T-helper 1 cell treated with Interleukin-12 subunit alpha and Interleukin-12 subunit beta and Interleukin-4 antibody, amounts not matched to agents 30 ng/mL and 1 ng/mL, for 36 hours (primary cell): ENCODE measurements around the gene DPP4. TPM values are rescaled to one million over a fixed set of nuclear protein-coding genes. Genes with fewer than 3 reads are reported as not detected.
"Not testable (repeated sequence)": the region's sequence is repeated elsewhere in the genome, so short reads cannot be mapped to it uniquely, and the experiment has no call there.

Source experiments
- intact Hi-C: fragments of 100-400 bp; cut with micrococcal nuclease; formaldehyde crosslinking; loops from one replicate; pipeline ENCODE4 v1.15.1; 2024
- total RNA-seq: library from RNA; stranded (reverse); gene quantifications from 2 replicates; pipeline ENCODE4 v1.2.3, GENCODE V29; 2022

The DPP4 gene
- total RNA-seq, 1 donor from 2014 or later = 273 TPM

DNA sequence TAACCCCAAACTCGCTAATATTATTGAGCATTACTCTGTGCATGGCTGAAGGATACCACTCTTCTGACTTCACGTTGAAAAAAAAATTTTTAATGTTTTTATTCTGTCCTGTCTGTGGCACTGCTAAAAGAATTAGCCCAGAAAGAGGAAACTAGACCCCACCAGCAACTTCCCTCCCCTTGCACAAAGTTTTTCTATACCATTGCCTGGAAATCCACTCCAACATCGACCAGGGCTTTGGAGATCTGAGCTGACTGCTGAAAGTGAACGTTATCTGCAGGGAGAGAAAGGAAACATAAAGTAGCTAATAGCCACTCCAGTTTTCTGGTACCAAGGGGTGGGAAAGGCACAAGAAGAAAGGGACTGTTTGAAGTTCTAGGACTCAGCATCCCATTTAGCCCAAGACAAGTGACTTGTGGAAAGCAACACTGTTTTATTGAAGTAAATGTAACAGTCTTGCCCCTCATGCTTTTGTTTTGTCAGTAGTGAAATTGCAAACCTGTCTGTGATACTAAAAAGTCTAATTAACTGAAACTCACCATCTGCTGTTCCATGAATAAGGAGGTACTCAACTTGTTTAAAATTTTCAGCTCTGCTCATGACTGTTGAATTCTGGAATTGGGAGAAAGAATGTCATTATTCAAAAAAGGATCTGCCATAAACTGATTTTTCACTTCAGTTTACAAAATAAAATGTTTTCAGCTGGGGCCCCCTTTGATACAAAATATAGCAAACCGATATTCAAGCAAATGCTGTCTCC, 79.1 kb downstream of the DPP4 start:
- intact Hi-C loops = loop anchor here (1.0 to 10.0 kb wide), 3 partner anchors 9 to 1510 kb away; no protein-coding TSS in a partner anchor

- intact Hi-C loops = loop anchor here (1.0 to 10.0 kb wide), 8 partner anchors 13 to 1508 kb away; no protein-coding TSS in a partner anchor
Measured at GRCh38 chr2:161992531-161992930, 81.5 kb downstream of the DPP4 start.

DNA sequence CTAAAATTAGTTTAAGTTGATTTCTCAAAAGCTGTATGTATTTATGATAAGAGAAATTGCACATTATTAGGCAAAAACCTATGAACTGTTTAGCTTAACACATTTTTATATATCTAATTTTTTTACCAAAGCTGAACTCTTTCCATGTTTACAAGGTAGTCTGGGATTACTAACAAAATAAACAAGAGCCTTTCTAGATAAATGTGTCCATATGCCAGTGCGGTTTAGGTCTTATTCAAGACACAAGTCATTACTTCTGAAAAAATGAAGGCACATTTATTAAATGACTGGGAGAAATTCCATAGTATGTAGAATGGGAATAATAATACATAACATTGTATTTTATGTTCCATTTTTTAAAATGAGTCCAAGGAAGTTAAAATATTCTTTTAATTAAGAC, 82.0 kb downstream of the DPP4 start:
- intact Hi-C loops = loop anchor here (1.0 to 10.0 kb wide), 8 partner anchors 13 to 1507 kb away; no protein-coding TSS in a partner anchor

DNA sequence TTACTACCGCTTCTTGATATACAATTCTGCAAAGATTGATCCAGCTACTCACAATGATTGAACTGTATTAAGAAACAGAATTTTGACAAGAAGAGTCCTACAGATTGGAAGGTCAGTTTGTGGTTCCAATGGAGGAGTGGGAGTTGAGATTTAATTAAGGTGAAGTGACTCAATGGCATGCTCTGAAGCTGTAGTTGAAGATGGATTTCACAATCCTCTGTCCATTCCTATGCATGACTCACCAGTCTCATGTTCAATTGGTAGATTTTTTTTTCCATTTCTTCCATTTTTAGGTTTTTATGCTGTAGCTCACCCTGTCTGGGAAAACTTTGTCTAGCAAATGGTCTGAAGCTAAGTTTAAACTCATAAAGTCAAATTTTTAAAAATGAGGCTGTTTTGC, 83.3 kb downstream of the DPP4 start:
- intact Hi-C loops = loop anchor here (10.0 kb wide), 2 partner anchors 916 to 1506 kb away; no protein-coding TSS in a partner anchor

DNA sequence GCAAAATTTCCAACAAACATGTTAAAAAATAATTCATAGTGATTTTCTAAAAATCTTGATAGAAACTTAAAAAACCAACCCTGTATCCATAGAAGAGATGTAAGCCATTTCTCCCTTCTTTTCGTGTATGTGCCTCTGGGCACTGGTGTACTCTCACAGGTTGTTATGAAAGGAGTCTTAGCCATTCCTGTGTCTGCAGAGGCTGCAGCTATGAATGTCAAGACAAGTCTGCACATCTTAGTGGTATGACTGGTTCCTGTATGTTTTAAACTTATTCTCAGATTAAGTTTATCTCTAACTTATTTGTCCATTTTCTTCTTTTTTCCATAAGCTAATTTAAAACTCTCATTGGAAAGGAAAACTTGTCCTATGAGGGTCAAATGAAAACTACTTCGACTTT, 84.0 kb downstream of the DPP4 start:
- intact Hi-C loops = loop anchor here (10.0 kb wide), 2 partner anchors 915 to 1505 kb away; no protein-coding TSS in a partner anchor

- intact Hi-C loops = no loop called here
Measured at GRCh38 chr2:161988589-161988988, 85.4 kb downstream of the DPP4 start.

- intact Hi-C loops = no loop called here
Measured at GRCh38 chr2:161987311-161987710, 86.7 kb downstream of the DPP4 start.

DNA sequence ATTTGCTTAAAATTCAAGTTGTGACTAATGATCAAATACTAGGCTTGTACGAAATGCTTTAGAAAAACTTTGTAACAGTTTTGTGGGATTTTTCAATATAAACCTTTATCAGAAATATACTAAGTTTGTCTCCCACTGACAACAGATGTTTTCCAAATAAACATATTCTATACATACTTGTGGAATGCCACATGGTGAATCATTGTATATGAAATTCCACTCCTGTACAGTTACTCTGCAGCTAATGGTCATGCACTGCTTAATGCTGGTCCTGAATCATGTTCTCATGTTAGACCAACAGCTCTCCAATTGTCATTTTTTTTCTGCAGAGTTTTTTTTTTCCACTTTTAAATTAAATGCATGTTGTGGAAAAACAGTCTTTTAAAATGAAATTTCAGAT, 90.1 kb downstream of the DPP4 start:
- intact Hi-C loops = no loop called here

GRCh38 chr2:161983331-161983651, 90.7 kb downstream of the DPP4 start:
- intact Hi-C loops = no loop called here

DNA sequence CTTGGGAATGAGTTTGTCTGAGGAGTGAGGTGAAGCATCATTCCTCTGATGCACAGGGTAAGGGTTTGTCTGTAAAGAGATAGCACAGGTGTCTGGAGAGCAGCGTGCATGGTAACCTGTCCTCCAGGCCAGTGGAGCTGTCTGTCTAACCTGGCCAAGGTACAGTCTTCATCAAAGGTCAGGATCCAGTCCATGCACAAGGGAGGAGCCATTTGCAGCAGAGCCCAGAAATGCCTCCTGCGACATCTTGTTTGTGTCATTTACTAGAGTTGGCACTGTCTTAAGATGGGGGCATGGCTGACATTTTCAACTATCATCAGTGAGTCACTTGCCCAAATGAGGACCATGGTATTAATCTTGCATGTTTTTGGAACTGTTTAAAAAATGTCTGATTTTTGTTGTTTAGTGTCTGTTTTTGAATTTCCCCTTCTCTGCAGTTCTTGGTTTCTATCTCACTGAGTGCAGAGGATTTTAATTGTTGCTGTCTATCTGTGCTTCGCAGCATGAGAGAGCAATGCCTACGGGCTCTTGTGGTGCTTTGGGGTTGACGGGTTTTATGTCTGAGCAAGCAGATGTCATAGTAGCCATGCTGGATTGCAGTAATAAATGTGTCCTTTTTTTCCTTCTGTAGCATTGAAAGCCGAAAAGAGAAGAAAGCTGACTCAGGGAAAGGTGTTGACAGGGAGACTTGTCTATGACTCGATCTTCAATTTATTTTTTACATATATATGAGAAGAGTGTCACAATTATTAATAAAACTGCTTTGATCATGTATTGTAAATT, 91.3 kb downstream of the DPP4 start:
- intact Hi-C loops = no loop called here

- intact Hi-C loops = no loop called here
Measured at GRCh38 chr2:161981679-161982250, 92.2 kb downstream of the DPP4 start.

DNA sequence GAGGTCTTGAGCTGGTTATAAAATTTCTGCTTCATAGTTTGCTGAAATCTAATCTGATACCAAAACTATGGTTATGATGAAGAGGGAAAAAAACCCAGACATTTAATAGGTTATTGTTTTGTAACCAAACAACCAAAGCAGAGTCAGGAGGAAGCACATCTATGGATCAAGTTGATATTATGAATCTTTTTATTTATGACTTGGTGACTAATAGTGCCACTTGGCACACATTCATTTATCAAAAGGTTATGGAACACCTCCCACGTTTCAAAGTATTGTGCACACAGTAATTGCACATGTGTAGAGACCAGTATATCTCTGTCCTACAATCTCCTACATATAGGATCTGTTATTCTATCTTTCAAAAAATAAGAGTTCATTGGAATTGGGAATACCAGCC, 93.0 kb downstream of the DPP4 start:
- intact Hi-C loops = no loop called here

- intact Hi-C loops = loop anchor here (1.0 kb wide), 2 partner anchors 13 to 23 kb away; no protein-coding TSS in a partner anchor
Measured at GRCh38 chr2:161979490-161979889, 94.5 kb downstream of the DPP4 start.

DNA sequence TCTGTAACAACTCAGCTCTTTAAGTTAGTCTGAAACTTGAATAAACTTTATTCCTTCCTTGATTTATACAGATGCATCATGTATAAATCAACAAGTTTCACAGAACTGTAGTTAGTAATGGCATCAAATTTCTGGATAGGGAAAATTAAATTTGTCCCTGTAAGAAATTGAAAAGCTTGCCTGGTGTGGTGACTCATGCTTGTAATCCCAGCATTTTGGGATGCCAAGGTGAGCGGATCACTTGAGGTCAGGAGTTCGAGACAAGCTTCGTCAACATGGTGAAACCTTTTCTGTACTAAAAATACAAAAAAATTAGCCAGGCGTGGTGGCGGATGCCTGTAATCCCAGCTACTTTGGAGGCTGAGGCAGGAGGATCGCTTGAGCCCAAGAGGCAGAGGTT, 96.1 kb downstream of the DPP4 start:
- intact Hi-C loops = not testable (repeated sequence)

DNA sequence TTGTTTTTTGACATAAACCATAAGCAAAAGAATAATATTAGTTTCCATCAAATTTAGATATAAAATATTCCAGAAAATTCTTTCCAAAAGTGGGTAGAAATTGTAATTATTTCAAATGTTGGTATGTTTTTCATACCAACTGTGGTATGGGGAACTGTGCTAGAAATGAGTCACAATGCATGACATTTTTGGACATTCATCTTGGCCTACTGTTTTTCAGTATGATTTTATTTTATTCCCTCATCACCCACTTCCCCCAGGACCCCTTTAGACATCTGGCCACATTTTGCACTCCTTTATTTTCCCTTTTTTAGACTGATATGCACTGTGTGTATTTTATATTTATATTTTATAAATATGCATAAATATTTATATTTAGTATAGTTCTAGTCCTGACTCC, 97.1 kb downstream of the DPP4 start:
- intact Hi-C loops = no loop called here

- intact Hi-C loops = no loop called here
Measured at GRCh38 chr2:161976295-161976694, 97.7 kb downstream of the DPP4 start.

GRCh38 chr2:161975813-161976160, 98.2 kb downstream of the DPP4 start:
- intact Hi-C loops = no loop called here

GRCh38 chr2:161975062-161975812, 98.8 kb downstream of the DPP4 start:
- intact Hi-C loops = no loop called here

GRCh38 chr2:161974461-161974860, 99.6 kb downstream of the DPP4 start:
- intact Hi-C loops = loop anchor here (1.0 kb wide), 2 partner anchors 8 to 18 kb away; no protein-coding TSS in a partner anchor

DNA sequence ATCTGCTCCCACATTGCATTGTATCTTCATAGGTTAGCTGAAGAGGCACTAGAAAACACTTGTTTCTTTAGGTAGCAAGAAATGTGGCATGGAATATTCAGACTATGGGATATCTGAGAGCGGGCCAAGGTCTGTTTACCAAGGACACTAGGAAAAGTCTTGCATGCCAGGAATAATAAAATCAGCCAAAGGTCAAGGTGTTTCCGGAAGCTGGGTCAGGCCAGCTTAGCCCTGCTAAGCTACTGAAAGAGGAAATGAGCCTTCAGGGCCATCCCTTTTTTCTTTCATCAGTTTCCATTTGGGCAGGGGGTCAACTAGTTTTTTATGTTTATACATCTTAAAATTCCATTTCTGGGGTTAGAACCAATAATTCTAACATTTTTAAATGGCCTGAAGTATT, 101.1 kb downstream of the DPP4 start:
- intact Hi-C loops = no loop called here

DNA sequence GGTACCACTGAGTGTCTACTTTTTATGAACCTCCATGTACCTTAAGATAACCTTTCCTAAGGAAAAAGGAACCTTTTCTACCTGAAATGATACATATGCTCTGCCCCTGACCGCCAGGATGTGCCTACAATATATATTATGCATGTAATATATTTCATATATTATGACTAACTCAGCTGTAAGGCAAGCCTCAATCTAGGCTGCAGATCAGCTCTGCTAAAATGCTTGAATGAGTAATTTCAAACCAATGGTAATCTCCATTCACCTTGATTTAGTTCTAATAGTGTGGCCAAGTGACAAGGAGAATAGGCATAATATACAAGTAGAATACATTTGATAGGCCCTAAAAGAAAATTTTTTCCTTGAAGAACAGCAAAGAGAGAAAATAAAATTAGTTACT, 101.8 kb downstream of the DPP4 start:
- intact Hi-C loops = no loop called here
